ENCODE results near the gene CSRP3.
"Not testable (repeated sequence)": the region's sequence is repeated elsewhere in the genome, so short reads cannot be mapped to it uniquely, and the experiment has no call there.

CSRP3 gene

DNA sequence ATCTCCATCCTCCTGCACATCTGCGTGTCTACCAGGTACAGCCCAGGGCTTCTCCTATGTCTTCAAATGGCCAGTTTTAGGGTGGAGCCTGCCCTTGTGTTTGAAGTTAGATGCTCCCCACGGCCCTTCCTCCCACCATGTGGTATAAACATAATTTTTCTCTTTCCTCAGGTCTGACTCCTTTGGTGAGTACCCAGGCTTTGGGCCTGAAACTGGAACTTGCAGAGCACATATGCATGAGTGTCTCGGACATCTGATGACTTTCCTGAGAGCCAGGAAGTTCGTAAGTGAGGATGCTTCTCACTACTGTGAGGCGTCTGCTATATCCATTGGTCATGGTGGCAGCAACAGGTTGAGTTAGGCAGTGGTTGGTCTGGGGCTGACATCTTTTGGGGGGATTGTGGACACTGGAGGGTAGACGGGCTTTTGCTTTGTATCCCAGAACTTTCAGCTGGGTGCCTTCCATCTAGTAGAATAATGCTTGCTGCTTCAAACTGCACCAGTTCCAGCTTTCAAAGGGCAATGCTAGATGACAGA is 16.2 kb downstream of the CSRP3 start:
- no peak for DNase-seq (ENCODE audit: low read depth)

DNA sequence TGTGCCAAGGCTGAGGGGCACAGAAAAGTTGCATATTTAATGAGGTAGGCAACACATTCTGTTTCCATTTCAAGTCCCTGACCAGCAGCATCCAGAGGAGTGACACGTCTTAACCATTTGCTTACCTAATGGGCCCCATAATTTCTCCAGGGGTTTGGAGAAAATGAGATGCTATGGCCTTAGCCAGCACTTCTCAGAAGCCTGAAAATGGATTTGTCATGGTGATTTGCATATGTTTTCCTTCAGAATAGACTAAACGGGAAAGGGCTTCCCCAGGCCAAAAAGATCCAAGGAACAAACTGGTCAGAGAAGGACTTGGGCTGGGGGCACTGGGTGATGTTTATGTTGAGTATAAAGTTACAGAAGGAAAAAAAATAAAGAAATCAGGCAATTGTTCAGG is 16.7 kb downstream of the CSRP3 start:
- DNase-seq (ENCODE audit: low read depth), result no peak

DNA sequence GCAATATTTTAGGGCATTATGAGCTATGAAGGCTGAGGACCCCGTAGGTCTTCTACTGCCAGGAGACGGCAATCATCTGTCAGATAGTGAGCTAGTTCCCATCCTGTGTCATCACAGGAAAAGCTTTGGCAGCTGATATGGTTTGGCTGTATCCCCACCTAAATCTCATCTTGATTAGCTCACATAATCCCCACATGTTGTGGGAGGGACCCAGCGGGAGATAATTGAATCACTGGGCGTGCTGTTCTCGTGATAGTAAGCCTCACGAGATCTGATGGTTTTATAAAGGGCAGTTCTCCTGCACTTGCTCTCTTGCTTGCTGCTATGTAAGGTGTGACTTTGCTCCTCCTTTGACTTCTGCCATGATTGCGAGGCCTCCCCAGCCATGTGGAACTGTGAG is 18.1 kb downstream of the CSRP3 start:
- no peak for DNase-seq (ENCODE audit: low read depth)

DNA sequence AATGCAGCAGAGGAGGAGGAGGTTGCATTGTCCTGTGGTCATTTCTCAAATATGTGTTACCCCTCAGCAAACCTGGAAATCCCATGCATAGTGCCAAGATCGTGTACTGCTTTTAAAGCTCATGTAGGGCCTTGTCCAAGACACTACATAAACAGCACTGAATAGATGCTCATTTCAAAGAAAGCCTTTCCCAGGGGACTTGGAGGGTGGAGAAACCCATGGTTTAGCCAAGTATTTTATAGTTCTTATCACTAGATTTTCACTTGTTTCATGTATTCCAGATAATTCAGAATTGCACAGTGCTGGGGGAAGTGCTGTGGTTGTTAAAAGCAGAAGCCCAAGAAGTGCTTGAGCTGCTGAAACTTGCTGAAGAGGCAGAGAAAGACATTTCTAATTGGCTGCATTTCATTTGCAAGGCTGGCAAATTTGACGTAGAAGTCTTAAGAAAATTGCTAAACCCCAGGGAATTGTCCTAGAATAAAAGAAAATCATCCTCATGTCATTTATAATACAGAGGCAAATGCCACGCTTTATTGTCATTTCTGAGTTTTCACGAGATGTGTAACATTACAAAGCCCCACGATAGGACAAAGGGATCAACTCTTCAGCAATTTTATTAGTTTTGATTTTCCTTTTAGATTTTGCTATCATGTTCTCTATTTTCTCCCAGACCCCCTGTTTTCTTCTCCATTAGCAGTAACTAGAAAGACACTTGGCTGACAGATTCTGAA is 20.1 kb downstream of the CSRP3 start:
- DNase-seq (ENCODE audit: low read depth), result no peak

DNA sequence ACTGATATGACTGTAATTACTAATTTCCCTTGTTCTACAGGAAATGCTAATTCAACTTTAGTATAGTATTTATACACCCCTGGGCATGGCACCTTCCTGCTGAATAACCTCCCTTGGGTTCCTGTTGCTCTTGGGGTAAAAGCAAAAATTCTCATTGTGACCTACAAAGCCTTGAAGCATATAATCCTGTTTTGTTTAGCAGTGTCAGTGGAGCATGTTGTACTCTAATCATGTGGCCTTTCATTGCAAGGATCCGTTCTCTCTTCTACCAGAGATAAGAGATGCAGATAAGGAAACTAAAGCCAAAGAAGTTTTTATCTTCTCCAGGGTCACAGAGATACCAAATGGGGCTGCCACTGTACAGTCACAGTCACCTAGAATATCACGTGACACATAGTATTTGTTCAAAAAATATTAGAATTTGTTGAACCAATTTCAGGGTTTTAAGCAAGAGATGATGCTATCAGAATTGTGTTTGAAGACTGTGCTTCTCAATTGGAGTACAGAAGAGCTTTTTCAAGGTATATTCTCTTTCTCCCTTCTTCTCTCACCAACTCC is 25.1 kb downstream of the CSRP3 start:
- no peak for DNase-seq (ENCODE audit: low read depth)

DNA sequence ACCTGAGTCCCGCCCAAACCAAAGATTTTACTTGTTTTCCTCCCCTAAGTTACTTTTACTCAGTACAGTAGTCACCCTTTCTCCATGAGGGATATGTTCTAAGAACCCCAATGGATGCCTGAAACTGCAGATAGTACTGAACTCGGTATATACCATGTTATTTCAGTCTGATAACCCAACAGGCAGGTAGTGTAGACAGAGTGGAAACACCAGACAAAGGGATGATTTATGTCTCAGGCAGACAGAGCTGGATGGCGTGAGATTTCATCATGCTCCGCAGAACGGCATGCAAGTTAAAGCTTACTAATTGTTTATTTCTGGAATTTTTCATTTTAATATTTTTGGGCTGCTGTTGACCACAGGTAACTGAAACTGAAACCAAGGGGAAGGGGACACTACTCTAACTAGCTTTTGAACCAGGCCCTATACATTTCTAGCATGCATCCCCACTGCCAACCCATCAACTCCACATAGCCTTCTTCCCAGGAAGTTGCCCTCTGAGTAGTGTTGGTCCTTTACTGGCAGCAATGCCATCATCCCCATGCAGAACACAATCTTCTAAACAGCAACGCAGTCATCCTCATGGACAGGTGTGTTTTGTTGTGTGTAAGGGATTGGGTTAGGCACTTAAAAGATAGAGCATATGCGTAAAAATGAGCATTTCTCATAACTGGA is 27.7 kb downstream of the CSRP3 start:
- DNase-seq (ENCODE audit: low read depth), result no peak

DNA sequence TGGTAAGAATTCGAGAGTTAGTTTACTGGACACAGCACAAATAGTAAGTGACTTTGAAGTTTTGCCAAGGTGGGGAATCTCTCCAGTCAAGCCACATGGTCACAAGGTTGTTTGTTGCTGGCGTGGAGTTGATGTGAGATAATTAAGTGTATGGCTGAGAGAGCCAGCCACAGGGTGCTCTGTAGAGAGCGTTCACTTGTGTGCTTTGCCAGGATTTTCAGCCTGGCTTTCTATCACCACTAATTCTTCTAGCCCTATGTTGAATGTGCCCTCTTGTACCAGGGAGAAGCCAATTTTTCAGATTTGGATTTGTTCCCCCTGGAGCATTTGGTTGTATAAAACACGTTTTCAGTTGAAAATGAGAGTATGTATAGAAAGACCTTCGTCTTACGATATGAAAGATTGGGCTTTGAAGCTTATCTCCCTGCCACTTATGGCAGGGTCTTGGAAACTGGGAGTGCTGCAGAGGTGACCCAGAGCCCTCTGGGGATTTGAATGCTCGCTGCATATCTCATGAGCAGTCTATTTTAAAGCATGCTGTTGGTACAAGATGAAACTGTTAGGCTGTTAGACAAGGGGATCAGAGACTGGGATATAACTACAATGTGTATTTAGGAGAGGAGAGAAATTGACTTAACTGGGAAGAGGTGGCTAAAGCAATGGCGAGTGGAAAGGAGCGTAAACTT is 28.6 kb downstream of the CSRP3 start:
- no peak for DNase-seq (ENCODE audit: low read depth)

DNA sequence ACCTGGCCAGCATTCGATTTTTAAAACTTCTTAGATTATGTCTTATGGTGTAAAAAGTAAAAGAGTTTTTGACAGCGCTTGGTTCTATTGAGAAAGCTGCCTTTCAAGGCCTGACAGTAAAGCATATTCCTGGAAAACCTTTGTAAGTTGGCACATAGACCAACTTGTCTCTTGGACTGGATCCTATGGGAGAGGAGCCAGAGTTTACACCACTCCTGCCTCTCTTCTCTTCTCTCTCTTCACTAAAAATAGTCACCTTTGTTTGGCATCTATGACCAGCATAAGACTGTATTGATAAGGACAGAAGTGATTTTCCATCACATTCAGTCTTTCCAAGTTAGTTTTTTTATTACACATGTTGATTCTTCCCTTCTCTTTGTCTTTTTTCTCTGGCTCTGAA is 33.7 kb downstream of the CSRP3 start:
- no peak for DNase-seq (ENCODE audit: low read depth)

DNA sequence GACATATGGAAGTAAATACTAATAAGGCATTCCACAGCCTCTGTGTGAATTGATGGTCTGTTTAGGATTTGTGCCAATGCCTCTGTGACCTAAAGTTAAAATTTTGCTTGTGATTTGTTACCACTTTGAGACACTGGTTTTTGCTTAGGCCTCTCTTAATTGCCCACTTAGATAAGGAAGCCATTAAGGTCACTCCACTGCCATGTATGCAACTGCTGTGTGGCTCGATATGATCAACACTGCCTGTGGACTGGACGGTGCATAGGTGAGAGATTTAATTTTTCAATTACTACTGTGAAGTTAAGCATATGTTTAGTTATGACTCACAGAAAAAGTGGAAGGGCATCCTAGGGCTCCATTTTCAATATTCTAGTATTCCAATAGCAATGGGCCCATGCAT is 36.9 kb downstream of the CSRP3 start:
- no peak for DNase-seq (ENCODE audit: low read depth)

DNA sequence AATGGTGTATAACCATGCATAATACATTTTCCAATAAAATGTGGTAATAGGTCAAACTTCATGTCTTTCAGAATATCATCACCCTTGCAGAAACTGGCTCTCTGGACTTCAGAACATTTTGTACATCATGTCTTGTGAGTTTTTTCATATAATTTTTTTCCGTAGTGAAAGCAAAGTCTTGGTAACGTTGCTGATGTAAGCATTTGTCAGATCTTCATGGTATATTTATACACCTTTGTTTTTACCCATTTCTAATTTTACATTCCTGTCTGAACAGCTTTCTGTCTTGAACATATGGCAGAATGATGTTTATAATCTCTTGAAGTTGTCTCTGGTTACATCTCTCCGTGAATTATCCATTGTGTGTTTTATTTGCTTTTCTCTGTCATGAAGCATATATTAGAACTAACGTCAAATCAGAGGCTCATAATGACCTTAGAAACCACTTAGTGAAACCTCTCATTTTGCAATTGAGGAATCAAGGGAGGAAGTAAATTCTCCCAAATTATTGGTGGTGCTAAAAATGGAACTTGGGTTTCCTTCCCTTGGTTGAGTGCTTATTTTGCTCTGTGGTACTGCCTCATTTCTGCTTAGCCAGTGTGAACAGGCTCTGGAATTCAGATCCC is 37.4 kb downstream of the CSRP3 start:
- no peak for DNase-seq (ENCODE audit: low read depth)

DNA sequence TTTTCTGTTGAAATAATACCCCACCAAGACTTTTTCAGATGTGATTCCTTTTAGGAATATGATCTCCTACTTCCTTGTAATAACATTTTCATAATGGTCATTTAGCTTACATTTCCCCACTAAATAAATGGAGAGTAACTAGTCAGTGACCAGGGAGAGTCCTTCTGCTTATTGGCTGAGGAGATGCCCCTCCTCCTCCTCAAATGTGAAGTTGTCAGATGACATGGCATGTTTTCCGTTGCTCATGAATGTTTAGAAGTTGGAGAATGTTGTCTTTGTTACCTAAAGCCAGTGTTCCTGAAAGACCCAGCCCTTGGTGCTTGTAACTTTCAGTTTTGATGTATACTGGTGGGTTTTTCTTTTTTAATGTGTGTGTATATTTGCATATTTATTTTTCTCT is 38.2 kb downstream of the CSRP3 start:
- no peak for DNase-seq (ENCODE audit: low read depth)

DNA sequence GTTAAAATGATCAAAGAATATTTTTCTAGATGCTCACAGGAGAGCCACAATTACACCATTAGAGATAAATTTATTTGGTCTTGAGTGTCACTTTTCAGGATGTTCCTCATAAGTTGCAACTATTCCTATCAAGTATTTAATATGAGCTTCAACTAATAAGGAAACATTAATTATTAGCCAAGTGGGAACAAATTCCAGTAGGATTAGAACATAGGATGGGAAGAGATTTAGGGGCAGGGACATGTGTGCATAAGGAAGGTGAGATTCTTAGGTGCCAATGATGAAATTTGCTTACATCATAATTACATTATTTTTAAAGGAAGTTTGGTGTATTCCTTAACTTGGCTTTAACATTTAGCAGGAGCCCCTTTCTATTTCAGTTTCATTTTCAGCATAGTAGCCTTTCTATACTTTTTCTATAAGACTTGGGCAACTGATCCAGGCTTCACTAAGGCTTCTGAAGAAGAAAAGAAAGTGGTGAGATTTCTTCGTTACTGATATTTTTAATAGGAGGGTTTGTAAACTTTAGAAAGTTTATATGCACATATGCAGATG is 38.8 kb downstream of the CSRP3 start:
- no peak for DNase-seq (ENCODE audit: low read depth)

DNA sequence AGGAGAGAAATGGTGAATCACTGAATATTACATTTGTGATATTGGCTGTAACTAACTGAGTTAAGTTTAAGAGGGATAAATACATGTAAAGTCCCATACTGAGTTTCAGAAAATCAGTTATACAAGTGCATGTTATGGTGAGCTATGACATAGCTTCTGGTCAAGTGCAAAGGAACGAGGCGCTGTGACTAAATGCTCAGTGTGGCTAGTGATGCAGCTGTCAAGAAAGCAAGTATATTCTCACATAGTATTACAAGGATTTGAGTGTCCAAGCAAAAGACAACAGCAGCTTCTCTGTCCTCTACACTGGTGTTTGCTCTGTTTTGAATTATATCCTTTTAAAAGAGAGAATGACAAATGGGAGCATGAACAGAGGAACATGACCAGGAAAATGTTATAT is 40.1 kb downstream of the CSRP3 start:
- no peak for DNase-seq (ENCODE audit: low read depth)

DNA sequence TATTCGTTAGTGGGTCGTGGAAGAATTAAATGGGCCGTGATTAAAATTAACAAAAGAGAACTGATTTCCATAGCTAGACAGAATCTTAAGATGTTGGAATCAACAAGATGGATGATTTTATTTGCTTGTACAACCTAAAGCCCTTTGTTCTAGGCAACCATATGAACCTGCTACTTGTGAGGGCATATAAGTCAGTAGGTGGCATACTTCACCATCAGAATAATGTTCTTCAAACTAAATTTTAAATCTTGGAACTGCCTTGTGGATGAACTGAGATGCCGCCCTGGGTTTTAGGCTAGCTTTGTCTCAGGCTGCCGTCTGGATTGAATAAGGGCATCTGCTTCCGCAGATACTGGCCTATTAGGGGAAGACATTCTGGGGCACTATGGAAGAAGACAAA is 40.9 kb downstream of the CSRP3 start:
- no peak for DNase-seq (ENCODE audit: low read depth)

DNA sequence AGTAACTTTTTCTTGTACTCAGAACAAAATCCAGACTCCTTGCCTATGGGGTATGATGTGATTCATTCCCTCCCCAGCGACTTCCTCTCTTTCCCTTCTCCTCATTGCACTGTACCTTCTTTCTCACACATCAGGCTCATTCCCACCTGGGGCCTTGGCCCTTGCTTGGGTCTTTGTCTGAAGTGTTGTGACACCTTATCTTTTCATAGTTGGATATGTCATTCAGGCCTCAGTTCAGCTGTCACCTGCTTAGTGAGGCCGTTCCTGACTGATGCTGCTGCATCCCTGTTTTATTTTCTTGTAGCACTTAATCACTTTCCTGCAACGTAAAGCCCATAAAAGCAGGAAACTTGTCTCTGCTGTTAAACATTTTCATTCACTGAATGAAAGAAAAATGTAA is 44.9 kb downstream of the CSRP3 start:
- DNase-seq (ENCODE audit: low read depth), result no peak

DNA sequence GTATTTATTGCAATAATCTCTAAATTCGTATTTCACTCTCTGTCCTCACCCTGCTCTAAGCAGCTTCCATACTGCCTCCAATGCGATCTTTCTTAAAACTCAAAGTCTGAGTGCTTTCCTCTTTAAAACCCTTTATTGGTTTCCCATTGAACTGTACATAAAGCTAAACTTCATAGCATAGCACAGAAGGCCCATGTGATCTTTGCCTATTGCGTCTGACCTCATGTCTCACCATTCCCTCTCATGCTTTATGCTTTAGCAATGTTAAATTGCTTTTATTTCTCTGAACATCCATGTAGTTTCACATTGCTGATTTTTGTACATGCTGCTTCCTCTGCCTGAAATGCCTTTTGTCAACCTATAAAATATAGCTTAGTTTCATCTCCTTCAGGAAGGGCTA is 56.5 kb downstream of the CSRP3 start:
- DNase-seq (ENCODE audit: low read depth), result no peak

DNA sequence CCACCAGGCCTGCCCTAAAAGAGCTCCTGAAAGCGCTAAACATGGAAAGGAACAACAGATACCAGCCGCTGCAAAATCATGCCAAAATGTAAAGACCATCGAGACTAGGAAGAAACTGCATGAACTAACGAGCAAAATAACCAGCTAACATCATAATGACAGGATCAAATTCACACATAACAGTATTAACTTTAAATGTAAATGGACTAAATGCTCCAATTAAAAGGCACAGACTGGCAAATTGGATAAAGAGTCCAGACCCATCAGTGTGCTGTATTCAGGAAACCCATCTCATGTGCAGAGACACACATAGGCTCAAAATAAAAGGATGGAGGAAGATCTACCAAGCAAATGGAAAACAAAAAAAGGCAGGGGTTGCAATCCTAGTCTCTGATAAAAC is 64.9 kb downstream of the CSRP3 start:
- DNase-seq (ENCODE audit: low read depth), result not testable (repeated sequence)

DNA sequence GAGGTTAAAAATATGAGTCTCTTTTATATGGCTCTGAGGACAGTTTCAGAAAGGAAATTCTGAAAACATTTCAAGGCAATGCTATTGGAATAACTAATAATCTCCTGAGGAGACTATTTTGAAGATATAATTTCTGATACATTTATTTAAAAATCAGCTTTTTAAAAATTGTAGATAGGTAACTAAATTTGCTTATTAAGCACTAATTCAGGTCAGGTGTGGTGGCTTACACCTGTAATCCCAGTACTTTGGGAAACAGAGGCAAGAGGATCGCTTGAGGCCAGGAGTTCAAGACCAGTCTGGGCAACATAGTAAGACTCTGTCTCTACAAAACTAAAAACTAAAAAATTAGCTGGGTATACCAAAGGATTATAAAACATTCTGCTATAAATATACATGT is 67.8 kb downstream of the CSRP3 start:
- no peak for DNase-seq (ENCODE audit: low read depth)
